B cell (primary cell): ENCODE measurements around the gene LAMC3.

Experiments
- CTCF ChIP-seq: fragments of 200-600 bp; IDR thresholded peaks from one replicate; pipeline ENCODE4 v1.8.0; 2022; ENCODE audit warnings: antibody characterized with exemption, mild to moderate bottlenecking
- EZH2 ChIP-seq: IDR thresholded peaks from 2 replicates; pipeline ENCODE4 v1.6.1; 2012; ENCODE audit warnings: borderline replicate concordance, low read depth, mild to moderate bottlenecking, moderate library complexity, low read length; ENCODE audit not compliant: insufficient read depth, poor library complexity, severe bottlenecking

DNA sequence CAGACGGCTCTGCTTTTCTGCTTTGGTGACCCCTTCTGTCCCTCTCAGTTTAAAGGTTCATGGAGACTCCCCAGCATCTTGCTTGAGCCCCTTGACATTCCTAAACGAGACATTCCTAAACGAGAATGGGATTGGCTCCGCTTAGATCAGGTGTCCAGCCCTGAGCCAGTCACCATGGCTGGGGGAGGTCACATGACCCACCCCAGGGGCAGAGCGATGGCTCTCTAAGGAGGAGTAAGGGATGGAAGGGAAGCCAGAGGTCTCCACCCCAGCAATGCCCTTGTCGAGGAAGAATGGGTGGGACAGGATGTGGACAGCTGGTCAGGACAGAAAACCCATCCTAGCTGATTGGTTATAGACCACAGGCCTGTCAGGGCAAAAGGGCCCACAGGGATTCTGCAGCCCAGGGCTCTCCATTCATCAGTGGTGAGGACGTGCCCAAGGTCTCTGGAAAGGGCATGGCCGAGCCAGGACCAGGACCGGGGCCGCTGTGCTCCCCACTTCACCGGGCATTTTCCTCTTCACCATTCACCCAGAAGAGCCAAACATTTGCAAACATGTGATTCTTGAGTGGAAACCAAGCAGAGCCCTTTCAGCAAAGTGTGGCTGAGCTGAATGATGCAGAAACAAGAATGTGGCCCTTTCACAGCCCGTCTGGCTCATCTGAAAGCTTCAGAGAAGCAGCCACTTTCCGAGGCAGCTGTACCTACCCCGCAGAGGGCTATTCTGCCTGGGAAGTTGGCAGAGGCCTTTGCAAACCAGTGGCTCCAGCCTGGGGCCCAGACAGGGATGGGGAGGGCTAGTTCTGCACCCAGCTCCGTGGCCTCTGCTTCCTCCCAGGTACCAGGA, 67.6 kb downstream of the LAMC3 start:
- TF ChIP-seq CTCF, result no peak
- TF ChIP-seq EZH2, result no peak
